ENCODE data around the gene GPR137B. TPM values are rescaled to one million over a fixed set of nuclear protein-coding genes. Genes with fewer than 3 reads are reported as not detected.

GPR137B gene
- total and polyA plus RNA-seq, 2 of the 4 experiments (the other 2 are of a cell fraction), result 4.5 to 12.3 TPM

GRCh38 chr1:236247286-236247685 is 104.9 kb downstream of the GPR137B start:
- dilution Hi-C loops (cut with HindIII; ENCODE audit: low sequenced_read_pairs, unreplicated experiment) (no loop called here), in situ Hi-C loops (cut with MboI; ENCODE audit: low sequenced_read_pairs) (no loop called here), intact Hi-C loops (cut with micrococcal nuclease) (no loop called here)
- no peak overlapping the region for H3K4me2 ChIP-seq (ENCODE audit: low read depth, low read length)
- no peak overlapping the region for H2AFZ ChIP-seq (replicated peaks; ENCODE audit: low read length, poor library complexity)
- no peak overlapping the region for H3K4me3 ChIP-seq (ENCODE audit: insufficient read depth, low read depth, low read length)
- no peak overlapping the region for H4K5ac ChIP-seq (ENCODE audit: low read depth, low read length)
- TF ChIP-seq CEBPB (IDR thresholded peaks at IDR 0.05; ENCODE audit: low read depth, low read length) (no peak), CTCF (conservative IDR thresholded peaks at IDR 0.05; ENCODE audit: low read depth, low read length) (no peak), RAD21 (IDR thresholded peaks at IDR 0.05; ENCODE audit: low read length) (no peak), CHD1 (IDR thresholded peaks at IDR 0.05; ENCODE audit: low read depth, low read length) (no peak), SMC3 (IDR thresholded peaks at IDR 0.05; ENCODE audit: low read depth, low read length) (no peak), MAZ (IDR thresholded peaks at IDR 0.05; ENCODE audit: borderline replicate concordance, low read depth, low read length) (no peak), RFX5 (IDR thresholded peaks at IDR 0.05; ENCODE audit: low read depth, low read length) (no peak), MAFK (IDR thresholded peaks at IDR 0.05; ENCODE audit: low read depth, low read length) (no peak), ELK1 (IDR thresholded peaks at IDR 0.05; ENCODE audit: borderline replicate concordance, low read depth, low read length) (no peak), FOS (IDR thresholded peaks at IDR 0.05; ENCODE audit: low read depth, low read length) (no peak), MXI1 (IDR thresholded peaks at IDR 0.05; ENCODE audit: borderline replicate concordance, low read depth, low read length) (no peak), POLR2A (IDR thresholded peaks at IDR 0.05; ENCODE audit: low read depth, low read length) (no peak), NFE2L2 (IDR thresholded peaks at IDR 0.05; ENCODE audit: low read depth, low read length) (no peak), USF2 (IDR thresholded peaks at IDR 0.05; ENCODE audit: low read depth, low read length) (no peak), RCOR1 (IDR thresholded peaks at IDR 0.05; ENCODE audit: insufficient replicate concordance, low read length) (no peak), BHLHE40 (IDR thresholded peaks at IDR 0.05; ENCODE audit: low read depth, low read length) (no peak)
- no peak overlapping the region for H2AK5ac ChIP-seq (ENCODE audit: low read depth, low read length)
- H2BK5ac ChIP-seq (ENCODE audit: low read depth, low read length, poor library complexity, severe bottlenecking), result no peak overlapping the region
- H3K23ac ChIP-seq (ENCODE audit: low read depth, low read length), result no peak overlapping the region
- H2BK15ac ChIP-seq (ENCODE audit: low read depth, low read length), result no peak overlapping the region
- H2BK20ac ChIP-seq (ENCODE audit: low read depth, low read length), result no peak overlapping the region
- no peak overlapping the region for H3K18ac ChIP-seq (ENCODE audit: low read depth, low read length)
- H3K79me1 ChIP-seq (ENCODE audit: low read depth in 1 of 2, low read length in 2 of 2), result no peaks in the 10 kb centered on the region
- BruUV-seq (replicated peaks), result no TSS peak
- H3K36me3 ChIP-seq (ENCODE audit: control insufficient read depth, insufficient read depth, low read length), result no peaks in the 10 kb centered on the region
- H3K27me3 ChIP-seq (ENCODE audit: control insufficient read depth, insufficient read depth, low read length), result no peaks in the 10 kb centered on the region
- no peaks in the 10 kb centered on the region for H3K9me1 ChIP-seq (ENCODE audit: insufficient read depth, low read length)
- H3K14ac ChIP-seq (replicated peaks; ENCODE audit: low read depth, low read length), result no peak overlapping the region
- no peaks in the 10 kb centered on the region for H4K20me1 ChIP-seq (ENCODE audit: insufficient read depth, low read length)
- H3K27ac ChIP-seq (ENCODE audit: insufficient read depth, low read length), result no peak overlapping the region
- H3K4ac ChIP-seq (ENCODE audit: low read depth, low read length), result no peak overlapping the region
- WGBS, 2 experiments (ENCODE audit: extremely low coverage in 2 of 2, insufficient read length in 1 of 2), result 94% methylated on average over 3 of the region's 3 CpGs; no CpG with 5 or more reads in 1 of the 2 experiments
- H2BK120ac ChIP-seq (ENCODE audit: low read depth, low read length), result no peak overlapping the region
- H3K56ac ChIP-seq (ENCODE audit: extremely low read depth, insufficient read depth, low read length), result no peak overlapping the region
- POLR2A ChIA-PET (ENCODE audit: unreplicated experiment), result no interaction called here
- no peak overlapping the region for H3K9ac ChIP-seq (ENCODE audit: low read depth, low read length)
- no peak overlapping the region for H2AK9ac ChIP-seq (replicated peaks; ENCODE audit: low read depth, low read length, poor library complexity)
- no peaks in the 10 kb centered on the region for H3K9me3 ChIP-seq (ENCODE audit: control insufficient read depth, insufficient read depth, low read length)
- CTCF ChIA-PET, result no interaction called here
- H4K8ac ChIP-seq (ENCODE audit: low read depth in 2 of 2, low read length in 2 of 2), result no peak overlapping the region
- H4K91ac ChIP-seq (ENCODE audit: insufficient read depth, low read depth, low read length), result no peak overlapping the region
- DNase-seq (no peak), ATAC-seq (ENCODE audit: low read depth) (peak; percentile 27; the same call in 1 of the 2 replicates)
- H3K4me1 ChIP-seq (ENCODE audit: control insufficient read depth, insufficient read depth, low read length), result no peaks in the 10 kb centered on the region
